Activated CD4-positive, alpha-beta T cell treated with anti-CD3 and anti-CD28 coated beads for 1 hour (primary cell): ENCODE measurements around the gene SUN5.

Experiments
- DNase-seq: peaks from one replicate; pipeline ENCODE4 v3.0.0-alpha.2; 2020

The SUN5 gene

GRCh38 chr20:33026779-33027759 lies 22.8 kb upstream of the SUN5 start:
- DNase-seq = no peak

- no peak for DNase-seq
Measured at GRCh38 chr20:33026072-33026778, 22.0 kb upstream of the SUN5 start.

DNA sequence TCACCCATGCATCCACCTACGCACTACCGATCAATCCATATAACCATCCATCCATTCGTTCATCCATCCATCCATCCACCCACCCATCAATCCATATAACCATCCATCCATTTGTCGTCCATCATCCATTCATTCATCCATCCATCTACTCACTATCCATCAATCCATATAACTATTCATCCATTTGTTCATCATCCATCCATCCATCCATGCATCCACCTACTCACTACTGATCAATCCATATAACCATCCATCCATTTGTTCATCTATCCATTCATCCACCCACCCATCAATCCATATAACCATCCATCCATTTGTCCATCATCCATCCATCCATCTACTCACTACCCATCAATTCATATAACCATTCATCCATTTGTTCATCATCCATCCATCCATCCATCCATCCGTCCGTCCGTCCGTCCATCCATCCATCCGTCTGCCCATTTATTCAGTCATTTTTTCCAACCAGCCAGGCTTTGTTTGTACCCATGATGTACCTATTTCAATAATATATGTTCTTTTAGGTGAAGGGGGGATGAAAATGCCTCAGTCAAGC lies 21.2 kb upstream of the SUN5 start:
- DNase-seq = no peak

- no peak for DNase-seq
Measured at GRCh38 chr20:33024609-33025317, 20.5 kb upstream of the SUN5 start.

DNA sequence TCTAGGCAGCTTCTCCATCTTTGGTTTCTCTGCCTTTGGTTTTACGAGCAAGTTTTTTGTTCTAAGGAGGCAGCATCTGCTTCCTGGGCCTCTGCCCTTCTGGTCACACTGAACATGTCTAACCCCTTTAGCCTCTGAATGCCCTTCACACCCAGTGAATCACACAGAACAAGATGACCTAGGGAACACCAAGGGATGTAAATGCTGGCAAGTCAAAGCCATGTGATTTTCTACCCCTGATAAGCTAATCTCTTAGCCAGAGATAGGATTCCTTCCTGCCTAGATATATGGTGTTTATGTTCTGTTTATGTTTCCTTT lies 20.0 kb upstream of the SUN5 start:
- DNase-seq = no peak

DNA sequence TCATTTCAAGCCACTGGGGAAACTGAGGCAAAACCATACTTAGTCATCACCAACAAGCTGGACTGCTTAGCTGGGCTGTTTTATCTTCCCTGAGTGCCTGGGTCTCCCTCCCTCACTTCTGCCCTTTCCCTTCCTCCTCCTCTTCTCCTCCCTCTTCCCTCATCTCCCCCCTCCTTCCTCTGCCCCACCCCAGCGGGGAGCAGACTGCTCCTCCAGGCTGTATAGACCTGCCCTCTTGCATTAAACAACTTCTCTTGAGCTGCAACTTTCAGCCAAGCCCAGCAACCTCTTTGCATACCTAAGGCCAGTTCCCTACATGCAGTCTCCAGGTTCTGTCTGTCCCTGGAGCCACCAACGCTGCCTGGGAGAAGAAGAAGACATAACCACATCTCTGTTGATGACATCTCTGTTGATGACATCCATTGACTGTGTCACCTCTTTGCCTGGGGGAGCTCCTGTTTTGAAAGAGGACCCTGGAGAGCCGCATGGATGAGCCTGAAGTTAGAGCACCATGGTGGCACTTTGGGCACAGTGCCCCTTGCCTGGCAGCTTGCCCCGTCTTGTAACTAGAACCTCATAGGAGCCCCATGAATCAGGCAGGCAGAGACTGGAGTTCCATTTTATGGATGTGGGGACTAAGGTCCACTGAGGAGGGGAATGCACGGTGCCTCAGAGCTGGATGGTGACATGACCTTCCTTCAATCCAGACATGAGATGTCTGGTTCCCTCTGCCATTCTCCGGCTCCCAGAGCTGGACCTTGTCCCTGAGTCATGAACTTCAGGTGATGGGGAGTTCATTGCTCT lies 19.4 kb upstream of the SUN5 start:
- DNase-seq = no peak

GRCh38 chr20:33022694-33023438 lies 18.6 kb upstream of the SUN5 start:
- no peak for DNase-seq

GRCh38 chr20:33022289-33022688 lies 18.1 kb upstream of the SUN5 start:
- DNase-seq = no peak

DNA sequence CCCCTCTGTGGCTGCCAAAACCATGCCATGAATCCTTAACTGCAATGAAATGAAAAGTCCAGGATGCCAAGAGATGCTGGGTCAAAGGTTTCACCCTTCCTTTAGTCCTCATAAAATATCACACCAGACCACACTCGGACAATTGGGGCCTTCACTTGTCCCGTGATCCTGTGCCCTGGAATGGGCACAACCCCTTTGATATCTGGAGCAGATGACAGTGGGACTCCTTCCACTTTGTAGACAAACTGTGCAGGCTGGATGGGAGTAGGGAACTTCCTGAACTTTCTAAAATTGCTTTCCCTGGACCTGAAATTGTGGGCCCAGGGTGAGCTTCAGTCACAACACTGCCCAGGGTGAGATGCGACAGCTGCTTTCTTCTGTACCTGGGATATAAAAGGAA lies 17.6 kb upstream of the SUN5 start:
- no peak for DNase-seq

DNA sequence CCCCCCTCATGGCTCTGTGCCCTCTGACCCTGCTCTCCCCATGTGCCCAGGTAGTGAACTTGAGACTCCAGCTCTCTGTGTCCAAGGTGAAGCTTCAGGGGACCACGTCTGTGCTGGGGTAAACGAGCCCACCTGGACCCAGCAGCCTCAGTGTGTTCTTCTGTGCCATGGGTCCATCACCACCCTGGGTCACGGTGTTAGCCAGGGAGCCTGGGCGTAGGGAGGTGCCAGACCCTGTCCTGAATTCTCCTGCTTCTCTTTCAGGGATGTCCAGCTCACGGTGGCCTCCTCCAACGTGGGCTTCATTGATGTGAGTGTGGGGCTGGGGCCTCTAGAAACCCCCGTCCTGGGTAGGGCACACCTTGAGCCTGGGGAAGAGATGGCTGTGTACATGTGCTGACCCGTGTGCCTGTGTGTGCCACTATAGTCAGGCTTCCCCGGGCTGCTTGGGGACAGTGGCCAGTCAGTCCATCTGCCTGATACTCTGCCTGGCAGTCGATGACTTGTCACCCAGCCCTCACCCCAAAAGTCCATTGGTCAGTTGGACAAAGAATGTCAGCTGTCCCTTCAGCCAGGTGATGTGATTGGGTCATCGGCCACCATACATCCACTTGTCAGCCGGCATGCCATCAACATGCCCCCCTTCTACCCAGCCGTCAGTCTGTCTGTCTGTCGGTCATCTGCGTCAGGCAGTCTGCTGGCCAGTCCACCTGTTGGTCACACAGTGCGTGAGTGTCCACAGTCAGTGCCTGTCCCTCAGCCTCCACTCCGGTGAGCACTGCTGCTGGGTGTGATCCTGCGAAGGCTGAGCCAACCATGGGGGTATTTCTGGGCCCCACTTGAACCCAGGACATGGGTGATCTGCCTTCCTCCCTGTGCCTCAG lies 16.3 kb upstream of the SUN5 start:
- no peak for DNase-seq

DNA sequence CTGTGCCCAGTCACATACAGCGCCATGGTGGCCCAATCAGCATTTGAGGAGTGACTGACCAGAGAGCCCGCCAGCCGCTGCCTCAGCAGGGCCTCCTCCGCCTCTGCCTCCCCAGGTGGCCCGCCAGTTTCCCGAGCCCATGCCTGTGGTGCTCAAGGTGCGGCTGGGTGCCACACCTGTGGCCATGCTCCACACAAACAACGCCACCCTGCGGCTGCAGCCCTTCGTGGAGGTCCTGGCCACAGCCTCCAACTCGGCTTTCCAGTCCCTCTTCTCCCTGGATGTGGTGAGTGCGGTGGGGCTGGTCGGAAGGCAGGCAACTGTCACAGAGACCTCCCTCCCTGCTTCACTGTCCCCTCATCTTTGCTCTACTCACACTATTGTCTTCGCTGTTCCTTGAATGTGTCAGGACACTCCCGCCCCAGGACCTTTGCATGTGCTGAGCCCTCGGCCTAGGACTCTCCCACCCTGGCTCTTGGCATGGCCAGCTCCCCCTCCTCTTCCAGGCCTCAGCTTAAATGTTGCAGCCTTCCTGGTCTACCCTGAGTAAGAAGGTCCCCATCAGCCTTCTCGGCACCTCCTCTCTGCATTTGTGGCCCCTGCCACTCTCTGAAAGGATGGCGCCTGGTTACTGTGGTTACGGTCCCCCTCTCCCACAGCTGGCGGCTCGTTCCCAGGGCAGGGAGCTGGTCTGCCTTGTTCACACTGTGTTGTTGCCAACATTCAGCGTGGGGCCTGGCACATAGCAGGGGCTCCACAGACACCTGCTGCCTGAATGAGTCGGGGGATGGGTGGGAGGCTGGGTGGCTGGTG lies 15.4 kb upstream of the SUN5 start:
- DNase-seq = no peak

DNA sequence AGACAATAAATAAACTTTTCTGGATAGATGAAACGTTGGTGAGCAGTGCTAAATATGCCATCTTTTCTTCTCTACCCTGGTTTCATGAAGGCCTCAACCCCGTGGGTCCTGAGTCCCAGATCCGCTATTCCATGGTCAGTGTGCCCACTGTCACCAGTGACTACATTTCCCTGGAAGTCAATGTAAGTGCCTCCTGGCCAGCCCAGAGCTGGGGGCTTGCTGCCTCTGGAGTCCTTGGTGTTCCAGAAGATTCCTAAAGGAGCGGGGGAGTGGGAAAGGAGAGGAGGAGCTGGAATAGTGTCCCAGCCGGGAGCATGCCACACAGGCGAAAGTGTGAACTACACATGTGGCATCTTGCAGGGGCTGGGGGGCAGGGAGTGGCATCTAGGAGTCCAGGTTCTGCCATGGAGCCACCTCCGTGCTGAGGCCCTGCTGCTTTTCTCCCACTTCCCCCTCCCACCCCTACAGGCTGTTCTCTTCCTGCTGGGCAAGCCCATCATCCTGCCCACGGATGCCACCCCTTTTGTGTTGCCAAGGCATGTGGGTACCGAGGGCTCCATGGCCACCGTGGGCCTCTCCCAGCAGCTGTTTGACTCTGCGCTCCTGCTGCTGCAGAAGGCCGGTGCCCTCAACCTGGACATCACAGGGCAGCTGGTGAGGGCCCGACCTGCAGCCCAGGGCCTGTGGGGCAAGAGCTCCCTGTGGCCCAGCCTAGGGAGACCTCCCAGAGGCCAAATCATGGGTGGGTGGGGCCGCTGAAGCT lies 14.1 kb upstream of the SUN5 start:
- no peak for DNase-seq

GRCh38 chr20:33017542-33017941 lies 13.3 kb upstream of the SUN5 start:
- no peak for DNase-seq

DNA sequence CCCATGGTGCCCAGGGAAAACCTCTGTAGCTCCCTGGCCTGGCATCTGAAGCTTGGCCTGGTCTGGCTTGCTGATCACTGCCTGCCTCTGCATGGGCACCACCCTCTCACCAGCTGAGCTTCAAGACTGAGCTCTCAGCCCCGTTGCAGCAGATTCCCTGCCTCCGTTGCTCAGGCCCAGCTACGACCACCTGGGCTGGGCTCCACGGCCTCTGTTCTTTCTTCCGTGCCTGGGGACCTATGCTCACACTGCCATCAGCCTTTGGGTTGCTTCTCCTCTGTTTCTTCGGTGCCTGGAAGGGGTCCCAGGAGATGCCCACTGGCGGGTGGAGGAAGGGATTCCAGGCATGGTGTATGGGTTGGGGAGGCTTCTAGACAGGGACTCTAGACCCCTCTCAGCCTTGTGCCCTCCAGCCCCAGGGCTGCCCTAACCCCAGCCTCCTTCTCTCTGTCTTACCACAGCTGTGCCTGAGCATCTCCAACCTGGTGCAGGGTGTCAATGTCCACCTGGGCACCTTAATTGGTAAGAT lies 12.4 kb upstream of the SUN5 start:
- DNase-seq = no peak

DNA sequence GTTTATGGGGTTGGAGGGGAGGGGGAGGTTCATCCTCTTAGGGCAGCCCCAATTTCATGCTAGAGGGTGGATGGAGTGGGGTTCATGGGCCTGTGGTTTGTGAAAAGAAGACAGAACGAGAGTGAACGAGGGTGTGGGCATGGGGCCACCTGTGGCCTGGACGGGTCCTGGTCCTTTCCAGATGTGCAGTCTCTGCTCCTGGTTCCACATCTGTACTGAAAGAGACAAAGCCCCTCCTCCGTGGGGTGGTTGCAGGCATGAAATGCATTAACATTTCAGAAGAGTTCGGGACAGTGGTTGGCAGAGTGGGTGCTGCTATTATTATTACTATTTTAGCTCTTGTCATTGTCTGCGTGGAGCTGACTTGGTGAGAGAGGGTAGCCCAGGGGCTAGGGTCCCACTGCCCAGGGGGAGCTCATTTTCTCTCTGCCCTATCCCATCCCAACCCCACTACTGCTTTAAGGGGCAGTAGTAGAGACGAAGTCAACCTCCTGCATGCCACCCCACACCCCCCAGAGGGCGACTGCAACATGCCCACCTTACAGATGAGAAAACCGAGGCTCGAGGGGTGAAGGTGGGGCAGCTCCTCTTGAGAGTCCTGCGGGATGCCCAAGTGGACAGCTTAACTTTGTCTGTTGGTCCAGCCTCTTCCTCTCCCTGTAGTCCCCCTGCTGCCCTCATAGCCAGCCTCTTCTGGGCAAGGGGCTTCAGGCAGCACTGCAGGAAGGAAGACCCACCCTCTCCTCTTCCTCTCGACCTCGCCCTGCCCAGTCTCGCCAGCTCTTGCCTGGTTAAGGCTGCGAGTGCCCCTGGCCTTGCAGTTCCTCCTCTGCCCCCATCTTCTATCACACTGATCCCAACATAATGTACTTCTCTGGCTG lies 11.7 kb upstream of the SUN5 start:
- no peak for DNase-seq

GRCh38 chr20:33015114-33015484 lies 10.9 kb upstream of the SUN5 start:
- DNase-seq = no peak

DNA sequence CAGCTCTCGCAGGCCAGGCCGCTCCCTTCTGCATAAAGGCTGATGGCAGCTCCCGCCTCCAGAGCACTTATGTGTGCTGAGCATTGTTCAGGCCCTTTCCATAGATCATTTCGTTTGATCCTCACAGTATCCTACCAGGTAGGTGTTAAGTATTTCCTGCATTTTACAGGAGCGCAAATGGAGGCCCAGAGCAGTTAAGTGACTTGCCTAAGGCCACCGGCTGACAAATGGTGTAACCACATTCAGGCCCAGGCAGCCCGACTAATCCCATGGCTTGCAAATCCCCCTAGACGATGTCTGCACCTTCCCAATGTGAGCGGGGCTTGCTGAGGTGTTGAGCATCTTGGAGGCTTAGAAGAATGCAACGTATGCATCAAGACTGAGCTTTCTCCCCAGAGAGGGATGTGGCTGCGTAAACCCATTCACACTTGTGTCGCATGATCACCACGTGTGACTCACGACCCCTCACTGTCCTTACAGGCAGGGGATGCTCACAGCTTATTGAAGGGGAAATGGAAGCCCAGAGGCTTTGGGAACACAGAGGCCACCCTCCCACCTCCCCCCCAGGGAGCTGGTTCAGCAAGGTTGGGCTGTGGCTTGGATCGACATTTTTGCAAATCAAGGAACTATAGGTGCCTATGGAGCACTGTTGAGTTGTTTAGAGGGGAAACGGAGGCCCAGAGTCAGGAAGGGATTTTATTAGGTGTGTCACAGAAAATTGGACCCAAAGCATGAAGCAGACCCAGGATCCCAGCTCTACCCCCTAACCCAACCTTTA lies 10.3 kb upstream of the SUN5 start:
- no peak for DNase-seq
